ENCODE results near the gene PML. TPM values are rescaled to one million over a fixed set of nuclear protein-coding genes. Genes with fewer than 3 reads are reported as not detected.

Gene PML
- polyA plus RNA-seq, 1 donor (not counting 4 experiments of a cell fraction or from before 2014, with no cell fraction given): 20.5 TPM

GRCh38 chr15:74007820-74008371 is 13.4 kb downstream of the PML start:
- Histone ChIP-seq H3K36me3 (ENCODE audit: control insufficient read depth in 2 of 2, extremely low read depth in 1 of 2, insufficient read depth in 2 of 2, low read length in 2 of 2) (peaks cover 20 to 22% of the 10 kb centered on the region in 2 experiments), H2AFZ (ENCODE audit: control insufficient read depth, low read length) (no peak overlapping the region), H3K27ac (ENCODE audit: control insufficient read depth, insufficient read depth, low read length) (no peak overlapping the region), H3K27me3 (ENCODE audit: control insufficient read depth, extremely low read depth, insufficient read depth, low read length) (no peaks in the 10 kb centered on the region), H3K79me2 (ENCODE audit: control insufficient read depth, insufficient read depth, low read length) (peaks cover 94% of the 10 kb centered on the region), H3K4me1 (ENCODE audit: control insufficient read depth, extremely low read depth, insufficient read depth, low read length) (peaks cover 4% of the 10 kb centered on the region), H3K4me2 (ENCODE audit: control insufficient read depth, extremely low read depth, insufficient read depth, low read depth, low read length) (no peak overlapping the region), H3K9me3 (ENCODE audit: control insufficient read depth, low read depth, low read length) (no peaks in the 10 kb centered on the region), H3K9ac (ENCODE audit: control insufficient read depth, extremely low read depth, insufficient read depth, low read length) (no peak overlapping the region), H4K20me1 (ENCODE audit: control insufficient read depth, extremely low read depth, insufficient read depth, low read length) (peaks cover 38% of the 10 kb centered on the region), H3K4me3 (ENCODE audit: control insufficient read depth in 2 of 3, extremely low read depth in 1 of 3, insufficient read depth in 2 of 3, low read depth in 1 of 3, low read length in 3 of 3) (no peak overlapping the region), H3K9me1 (ENCODE audit: control insufficient read depth, extremely low read depth, insufficient read depth, low read length) (peaks cover 6% of the 10 kb centered on the region)
- dilution Hi-C loops (cut with MboI; ENCODE audit: extremely low pct_ligation_motif_present, low sequenced_read_pairs): no loop called here
- no peak for DNase-seq (ENCODE audit: low read depth, low spot score)
- no peak for FAIRE-seq
- TF ChIP-seq CTCF (optimal IDR thresholded peaks at IDR 0.05 in 1 of 3, IDR thresholded peaks at IDR 0.05 in 1 of 3, conservative IDR thresholded peaks at IDR 0.05 in 1 of 3; ENCODE audit: extremely low read depth in 1 of 3, insufficient read depth in 2 of 3, low read length in 3 of 3) (no peak), EZH2 (IDR thresholded peaks at IDR 0.05; ENCODE audit: low read length) (no peak)

GRCh38 chr15:74008901-74009300 is 14.4 kb downstream of the PML start:
- no peak for FAIRE-seq
- Histone ChIP-seq H3K36me3 (ENCODE audit: control insufficient read depth in 2 of 2, extremely low read depth in 1 of 2, insufficient read depth in 2 of 2, low read length in 2 of 2) (peaks cover 18 to 24% of the 10 kb centered on the region in 2 experiments), H3K4me3 (ENCODE audit: control insufficient read depth in 2 of 3, extremely low read depth in 1 of 3, insufficient read depth in 2 of 3, low read depth in 1 of 3, low read length in 3 of 3) (no peak overlapping the region), H2AFZ (ENCODE audit: control insufficient read depth, low read length) (no peak overlapping the region), H3K9ac (ENCODE audit: control insufficient read depth, extremely low read depth, insufficient read depth, low read length) (no peak overlapping the region), H4K20me1 (ENCODE audit: control insufficient read depth, extremely low read depth, insufficient read depth, low read length) (peaks cover 38% of the 10 kb centered on the region), H3K4me1 (ENCODE audit: control insufficient read depth, extremely low read depth, insufficient read depth, low read length) (peaks cover 4% of the 10 kb centered on the region), H3K79me2 (ENCODE audit: control insufficient read depth, insufficient read depth, low read length) (peaks cover 94% of the 10 kb centered on the region), H3K9me1 (ENCODE audit: control insufficient read depth, extremely low read depth, insufficient read depth, low read length) (peaks cover 6% of the 10 kb centered on the region), H3K27me3 (ENCODE audit: control insufficient read depth, extremely low read depth, insufficient read depth, low read length) (no peaks in the 10 kb centered on the region), H3K27ac (ENCODE audit: control insufficient read depth, insufficient read depth, low read length) (no peak overlapping the region), H3K4me2 (ENCODE audit: control insufficient read depth, extremely low read depth, insufficient read depth, low read depth, low read length) (no peak overlapping the region), H3K9me3 (ENCODE audit: control insufficient read depth, low read depth, low read length) (no peaks in the 10 kb centered on the region)
- TF ChIP-seq CTCF (optimal IDR thresholded peaks at IDR 0.05 in 1 of 3, IDR thresholded peaks at IDR 0.05 in 1 of 3, conservative IDR thresholded peaks at IDR 0.05 in 1 of 3; ENCODE audit: extremely low read depth in 1 of 3, insufficient read depth in 2 of 3, low read length in 3 of 3) (no peak), EZH2 (IDR thresholded peaks at IDR 0.05; ENCODE audit: low read length) (no peak)
- DNase-seq (ENCODE audit: low read depth, low spot score): no peak
- dilution Hi-C loops (cut with MboI; ENCODE audit: extremely low pct_ligation_motif_present, low sequenced_read_pairs): no loop called here

Measured in keratinocyte (primary cell).